GM18507 (cell line): ENCODE data around the gene HMCN2.
"Not testable (repeated sequence)": the region's sequence is repeated elsewhere in the genome, so short reads cannot be mapped to it uniquely, and the experiment has no call there.

ENCODE experiments used
- DNase-seq: peaks from one replicate; pipeline ENCODE4 v3.0.0; 2011; ENCODE audit warnings: low read depth; ENCODE audit not compliant: insufficient read length; ENCODE audit errors: extremely low spot score
- FAIRE-seq: peaks from 2 replicates; lab custom pipeline; 2011; peaks lifted over from hg19 to GRCh38; lab: Jason Lieb, UNC

HMCN2 gene

GRCh38 chr9:130260816-130261765, 4.5 kb upstream of the HMCN2 start:
- FAIRE-seq (no peak), DNase-seq (no peak)

GRCh38 chr9:130262061-130262745, 3.4 kb upstream of the HMCN2 start:
- DNase-seq (no peak), FAIRE-seq (no peak)

GRCh38 chr9:130262771-130263170, 2.8 kb upstream of the HMCN2 start:
- DNase-seq (no peak), FAIRE-seq (no peak)

GRCh38 chr9:130263601-130264413, 1.8 kb upstream of the HMCN2 start:
- no peak for DNase-seq
- FAIRE-seq: no peak

GRCh38 chr9:130264414-130265350, 878 bp upstream of the HMCN2 start:
- no peak for DNase-seq
- no peak for FAIRE-seq

- no peak for FAIRE-seq
Measured at GRCh38 chr9:130266236-130267098, 907 bp downstream of the HMCN2 start.

GRCh38 chr9:130267930-130268329, 2.4 kb downstream of the HMCN2 start:
- DNase-seq: no peak
- no peak for FAIRE-seq

More at GRCh38 chr9:130266236-130267098, 907 bp downstream of the HMCN2 start:
- DNase-seq: no peak

- FAIRE-seq (no peak), DNase-seq (no peak)
Measured at GRCh38 chr9:130268521-130269211, 3.1 kb downstream of the HMCN2 start.

- FAIRE-seq: no peak
- DNase-seq: no peak
Measured at GRCh38 chr9:130271473-130271872, 5.9 kb downstream of the HMCN2 start.

GRCh38 chr9:130275156-130275555, 9.6 kb downstream of the HMCN2 start:
- no peak for FAIRE-seq
- no peak for DNase-seq

- DNase-seq (no peak), FAIRE-seq (no peak)
Measured at GRCh38 chr9:130276121-130276520, 10.6 kb downstream of the HMCN2 start.

GRCh38 chr9:130276955-130277354, 11.4 kb downstream of the HMCN2 start:
- FAIRE-seq (no peak), DNase-seq (no peak)

GRCh38 chr9:130277525-130277924, 12.0 kb downstream of the HMCN2 start:
- not testable (repeated sequence) for DNase-seq, FAIRE-seq

- FAIRE-seq (no peak), DNase-seq (no peak)
Measured at GRCh38 chr9:130283539-130284248, 18.1 kb downstream of the HMCN2 start.

- DNase-seq: no peak
- FAIRE-seq: no peak
Measured at GRCh38 chr9:130284249-130284625, 18.7 kb downstream of the HMCN2 start.

GRCh38 chr9:130284690-130285089, 19.1 kb downstream of the HMCN2 start:
- DNase-seq: no peak

GRCh38 chr9:130285271-130285670, 19.7 kb downstream of the HMCN2 start:
- DNase-seq (no peak), FAIRE-seq (no peak)

More at GRCh38 chr9:130284690-130285089, 19.1 kb downstream of the HMCN2 start:
- FAIRE-seq: no peak
